Dermis blood vessel endothelial cell (primary cell): ENCODE data around the gene VAV3. TPM values are rescaled to one million over a fixed set of nuclear protein-coding genes. Genes with fewer than 3 reads are reported as not detected.

ENCODE experiments used
- DNase-seq: peaks from one replicate; pipeline ENCODE4 v3.0.0; 2010
- total RNA-seq: library from RNA; depleted of rRNA; stranded (reverse); fragments of >200 nt; gene quantifications from 2 replicates; pipeline ENCODE4 v1.2.3, GENCODE V29; 2014

VAV3 gene
- total RNA-seq, 1 donor from 2014 or later = 57.0 TPM

- no peak for DNase-seq
These were observed 339.5 kb downstream of the VAV3 start for GRCh38 chr1:107625405-107626029.

GRCh38 chr1:107623431-107623830, 341.5 kb downstream of the VAV3 start:
- no peak for DNase-seq

- no peak for DNase-seq
These were observed 342.0 kb downstream of the VAV3 start for GRCh38 chr1:107622966-107623365.

GRCh38 chr1:107622535-107622934, 342.4 kb downstream of the VAV3 start:
- DNase-seq = no peak

- DNase-seq = no peak
These were observed 344.2 kb downstream of the VAV3 start for GRCh38 chr1:107620753-107621152.

GRCh38 chr1:107618539-107618938, 346.4 kb downstream of the VAV3 start:
- no peak for DNase-seq

GRCh38 chr1:107617921-107618320, 347.1 kb downstream of the VAV3 start:
- DNase-seq = no peak

DNA sequence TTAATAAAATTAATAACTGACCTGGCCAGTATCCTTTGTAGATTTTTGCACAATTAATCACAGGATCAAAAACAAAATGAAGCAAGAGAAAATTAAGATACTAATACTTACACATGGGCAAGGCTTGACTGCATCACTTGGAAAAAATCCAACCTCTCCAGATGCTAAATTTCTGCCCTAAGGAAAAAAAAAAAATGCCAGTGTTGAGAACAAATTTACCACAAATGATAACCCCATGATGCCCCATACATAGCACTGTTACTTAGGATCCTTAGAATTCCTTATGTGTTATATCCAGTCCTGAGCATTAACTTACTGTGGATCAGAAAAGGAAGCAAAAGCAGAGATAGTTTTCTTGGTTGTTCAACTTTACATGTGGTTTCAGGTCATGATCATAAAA, 347.5 kb downstream of the VAV3 start:
- no peak for DNase-seq

DNA sequence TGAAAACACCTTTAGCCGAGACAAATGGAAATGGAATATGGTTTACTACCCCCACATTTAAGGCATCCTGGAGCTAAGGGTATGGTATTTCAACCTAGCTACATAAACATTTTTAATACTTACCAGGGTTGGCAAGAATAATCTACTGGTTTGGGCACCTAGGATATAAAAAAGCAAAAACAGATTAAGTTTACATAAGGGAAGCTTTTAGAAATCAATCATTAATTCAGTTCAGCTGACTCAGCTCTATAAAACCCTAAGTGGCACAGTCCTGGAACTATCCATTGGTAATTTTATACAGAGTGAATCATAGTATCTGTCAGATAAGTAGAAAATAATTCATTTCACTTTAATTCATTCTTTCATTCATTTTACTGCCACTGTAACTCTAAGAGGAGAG, 355.2 kb downstream of the VAV3 start:
- no peak for DNase-seq

DNA sequence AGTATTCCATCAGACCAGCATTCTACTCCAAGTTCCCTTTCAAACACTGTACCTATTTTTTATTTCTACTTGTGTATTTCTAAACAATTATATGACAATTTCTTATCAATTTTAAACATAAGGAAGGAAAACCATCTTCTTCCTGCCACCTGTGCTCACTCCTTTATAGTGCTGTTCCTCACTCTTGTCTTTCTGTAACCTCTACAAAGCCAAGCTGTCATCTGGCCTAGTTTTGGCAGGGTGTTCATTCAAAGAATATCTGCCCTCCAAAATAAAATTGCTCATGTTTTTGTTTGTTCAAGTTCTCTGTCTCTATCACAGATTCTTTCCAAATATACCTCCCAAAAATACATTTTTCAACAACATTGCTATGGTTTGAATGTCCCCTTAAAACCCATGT, 360.2 kb downstream of the VAV3 start:
- no peak for DNase-seq

- no peak for DNase-seq
These were observed 364.3 kb downstream of the VAV3 start for GRCh38 chr1:107600607-107601160.

DNA sequence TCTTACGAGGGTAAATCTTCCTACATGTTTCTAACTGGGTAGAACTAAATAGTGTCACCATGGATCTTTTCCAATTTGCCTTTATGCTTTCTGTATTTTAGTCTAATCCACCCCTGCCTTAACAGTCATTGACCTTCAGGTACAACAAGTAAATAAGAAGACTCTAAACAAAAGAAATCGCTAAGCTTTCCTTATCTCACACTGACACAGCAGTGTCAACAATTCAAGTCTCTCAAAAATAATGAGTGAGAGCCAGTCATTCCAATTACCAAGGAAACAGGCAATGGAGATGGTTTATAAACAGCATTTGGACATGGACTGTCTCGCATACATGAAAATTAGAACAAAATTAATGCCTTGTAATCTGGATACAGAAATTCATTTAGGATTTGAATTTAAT, 365.8 kb downstream of the VAV3 start:
- no peak for DNase-seq

GRCh38 chr1:107597290-107597689, 367.7 kb downstream of the VAV3 start:
- no peak for DNase-seq

GRCh38 chr1:107594536-107594935, 370.4 kb downstream of the VAV3 start:
- DNase-seq = no peak

- DNase-seq = no peak
These were observed 371.3 kb downstream of the VAV3 start for GRCh38 chr1:107593501-107594209.

DNA sequence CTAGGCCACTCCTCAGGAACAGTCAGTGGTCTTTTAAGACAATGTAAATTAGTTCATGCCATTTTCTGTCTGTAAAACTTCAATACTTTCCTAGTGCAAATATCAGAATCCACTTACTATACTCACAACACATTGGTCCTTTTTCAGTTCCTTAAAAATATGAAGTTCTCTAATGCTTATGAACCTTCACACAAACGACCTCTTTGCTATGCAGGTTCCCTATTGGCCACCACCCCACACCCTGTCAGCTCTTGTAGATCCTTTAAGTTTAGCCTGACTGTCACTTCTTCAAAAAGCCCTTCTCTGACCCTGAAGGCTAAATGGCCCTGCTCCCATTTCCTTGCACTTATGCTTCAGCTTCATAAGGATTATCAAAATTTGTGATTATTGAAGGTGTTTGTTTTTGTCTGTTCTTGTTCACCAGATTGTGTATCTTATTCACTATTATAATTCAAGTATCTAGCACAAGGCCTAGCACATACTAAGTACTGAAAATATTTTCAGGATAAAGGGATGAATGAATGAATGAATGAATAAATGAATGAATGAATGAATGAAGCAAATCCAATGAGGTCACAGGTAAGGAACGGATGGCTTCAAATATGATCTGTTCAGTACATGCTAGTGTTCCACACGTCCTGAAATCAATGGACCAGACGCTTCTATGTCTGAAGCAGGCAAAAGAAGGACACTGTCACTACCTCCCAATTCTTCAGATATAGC, 373.9 kb downstream of the VAV3 start:
- DNase-seq = no peak

- no peak for DNase-seq
These were observed 374.9 kb downstream of the VAV3 start for GRCh38 chr1:107590087-107590486.

DNA sequence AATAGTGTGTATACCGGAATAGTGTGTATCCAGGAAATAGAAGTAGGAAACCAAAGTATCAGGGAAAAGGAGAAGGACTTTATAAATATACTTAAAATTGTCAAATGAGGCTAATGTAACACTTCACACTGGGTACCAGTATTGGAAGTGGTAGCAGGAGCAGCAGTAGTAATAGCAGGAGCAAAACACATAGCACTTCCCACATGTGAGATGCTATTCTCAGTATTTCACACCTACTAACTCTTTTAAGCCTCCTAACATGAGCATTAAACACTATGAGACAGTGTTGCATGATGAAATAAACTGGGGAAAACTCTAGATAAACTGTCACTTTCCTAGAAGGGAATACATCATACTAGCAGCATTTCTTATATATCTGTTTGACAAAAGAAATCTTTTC, 376.7 kb downstream of the VAV3 start:
- no peak for DNase-seq

GRCh38 chr1:107575226-107575625, 389.8 kb downstream of the VAV3 start:
- no peak for DNase-seq

GRCh38 chr1:107574044-107574443, 390.9 kb downstream of the VAV3 start:
- no peak for DNase-seq

DNA sequence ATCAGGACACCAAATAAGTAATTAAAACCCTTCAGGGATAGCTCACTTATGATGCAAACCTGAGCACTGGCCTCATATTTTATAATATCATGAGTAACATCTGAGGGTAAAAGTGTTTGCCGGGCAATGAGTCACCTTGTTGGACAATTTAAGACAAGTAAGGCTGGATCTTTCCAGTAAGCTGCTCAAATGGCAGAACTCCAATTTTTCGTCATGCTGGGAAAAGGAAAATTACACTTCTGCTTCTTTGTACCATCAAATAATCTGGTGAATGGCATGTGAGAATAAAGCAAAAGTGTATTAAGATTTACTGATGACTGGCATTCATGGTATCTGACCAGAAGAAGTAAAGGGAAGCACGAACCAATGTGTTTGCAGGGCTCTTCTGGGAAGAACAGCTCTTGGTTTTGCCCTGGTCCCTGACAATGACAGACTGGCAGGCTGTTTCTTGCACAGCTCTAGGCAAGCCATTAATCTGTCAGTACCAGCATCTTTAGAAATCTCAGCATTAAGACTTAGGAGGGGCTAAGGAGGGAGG, 392.2 kb downstream of the VAV3 start:
- no peak for DNase-seq

DNA sequence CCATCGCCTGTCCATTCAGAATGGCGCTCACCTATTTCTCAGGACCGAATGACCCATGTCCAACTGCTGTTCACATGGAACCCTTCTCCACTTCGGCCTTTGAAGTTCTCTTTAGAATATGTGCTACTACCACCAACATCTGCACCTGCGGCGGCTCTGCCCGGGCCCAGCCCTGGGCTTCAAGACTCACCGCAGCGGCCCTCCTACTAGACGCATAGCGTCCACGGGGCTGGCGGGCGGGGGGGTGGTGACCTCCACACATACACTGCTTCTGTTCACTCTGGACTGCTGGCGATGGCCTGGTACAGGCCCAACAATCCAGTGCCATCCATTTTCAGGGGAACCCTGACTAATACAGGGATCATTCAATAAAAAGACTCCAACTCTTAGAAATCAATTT, 394.2 kb downstream of the VAV3 start:
- no peak for DNase-seq

- DNase-seq = no peak
These were observed 401.5 kb downstream of the VAV3 start for GRCh38 chr1:107563441-107563840.
